Astrocyte (in vitro differentiated cells and primary cell): ENCODE data around the gene TRIM67. TPM values are rescaled to one million over a fixed set of nuclear protein-coding genes. Genes with fewer than 3 reads are reported as not detected.

ENCODE experiments used
- DNase-seq: peaks from one replicate; pipeline ENCODE4 v3.0.0-alpha.2; 2010; ENCODE audit warnings: low read depth
- FAIRE-seq: peaks from 2 replicates; lab custom pipeline; 2011; peaks lifted over from hg19 to GRCh38; lab: Jason Lieb, UNC
- H2AFZ ChIP-seq: 2 replicates; pipeline ENCODE4 v1.6.0; 2012; ENCODE audit warnings: low read depth, low read length, inconsistent platforms
- H3K27ac ChIP-seq: 2 replicates; pipeline ENCODE4 v1.5.1; 2011; ENCODE audit warnings: low read depth, low read length, inconsistent platforms
- H3K27me3 ChIP-seq: 2 replicates; pipeline ENCODE4 v1.6.0; 2011; ENCODE audit warnings: low read length, inconsistent platforms; ENCODE audit not compliant: insufficient read depth
- H3K36me3 ChIP-seq: 2 replicates; pipeline ENCODE4 v1.5.1; 2011; ENCODE audit warnings: low read length, inconsistent platforms; ENCODE audit not compliant: insufficient read depth
- H3K4me1 ChIP-seq: 2 replicates; pipeline ENCODE4 v1.5.1; 2011; ENCODE audit warnings: low read length, inconsistent platforms; ENCODE audit not compliant: insufficient read depth
- H3K4me2 ChIP-seq: 2 replicates; pipeline ENCODE4 v1.6.0; 2012; ENCODE audit warnings: low read length, inconsistent platforms
- H3K4me3 ChIP-seq: 2 replicates; pipeline ENCODE4 v1.5.1; 2011; ENCODE audit warnings: low read depth, mild to moderate bottlenecking, low read length, inconsistent platforms; ENCODE audit not compliant: insufficient read depth
- H3K79me2 ChIP-seq: 2 replicates; pipeline ENCODE4 v1.6.0; 2012; ENCODE audit warnings: mild to moderate bottlenecking, low read length, inconsistent platforms; ENCODE audit not compliant: insufficient read depth
- H3K9ac ChIP-seq: 2 replicates; pipeline ENCODE4 v1.6.0; 2012; ENCODE audit warnings: mild to moderate bottlenecking, low read length, inconsistent platforms
- H3K9me3 ChIP-seq: 2 replicates; pipeline ENCODE4 v1.5.1; 2012; ENCODE audit warnings: low read depth, mild to moderate bottlenecking, low read length, inconsistent platforms; ENCODE audit not compliant: insufficient read depth
- H4K20me1 ChIP-seq: 2 replicates; pipeline ENCODE4 v1.6.0; 2012; ENCODE audit warnings: low read length, inconsistent platforms; ENCODE audit not compliant: insufficient read depth
- H3K27ac Mint-ChIP-seq: one replicate; pipeline ENCODE4 v1.8.0; 2021; ENCODE audit warnings: mild to moderate bottlenecking, mixed read lengths; ENCODE audit not compliant: unreplicated experiment
- H3K27me3 Mint-ChIP-seq: one replicate; pipeline ENCODE4 v1.8.0; 2021; ENCODE audit warnings: low read depth, mixed read lengths; ENCODE audit not compliant: unreplicated experiment
- H3K36me3 Mint-ChIP-seq: one replicate; pipeline ENCODE4 v1.8.0; 2021; ENCODE audit warnings: low read depth, mixed read lengths; ENCODE audit not compliant: unreplicated experiment
- H3K4me1 Mint-ChIP-seq: one replicate; pipeline ENCODE4 v1.8.0; 2021; ENCODE audit warnings: low read depth, mixed read lengths; ENCODE audit not compliant: unreplicated experiment
- H3K4me3 Mint-ChIP-seq: one replicate; pipeline ENCODE4 v1.8.0; 2021; ENCODE audit warnings: mild to moderate bottlenecking, moderate library complexity, mixed read lengths; ENCODE audit not compliant: unreplicated experiment
- H3K9me3 Mint-ChIP-seq: one replicate; pipeline ENCODE4 v1.8.0; 2021; ENCODE audit warnings: mild to moderate bottlenecking, mixed read lengths; ENCODE audit not compliant: unreplicated experiment
- CTCF ChIP-seq: IDR thresholded peaks from 2 replicates; pipeline ENCODE4 v1.5.1; 2011; ENCODE audit warnings: low read depth, mild to moderate bottlenecking, inconsistent platforms, low read length, moderate library complexity; ENCODE audit not compliant: insufficient read depth
- EZH2 ChIP-seq: IDR thresholded peaks from 2 replicates; pipeline ENCODE4 v1.6.1; 2012; ENCODE audit warnings: mild to moderate bottlenecking, low read length, inconsistent platforms; ENCODE audit not compliant: insufficient read depth
- total RNA-seq: library from RNA; stranded (reverse); gene quantifications from 2 replicates; pipeline ENCODE4 v1.2.1, GENCODE V29; 2021

Gene TRIM67
- total RNA-seq, 1 donor from 2014 or later: 0.89 TPM

GRCh38 chr1:231232870-231233734 lies 71.2 kb downstream of the TRIM67 start:
- no peaks in the 10 kb centered on the region for H3K4me1 ChIP-seq
- no peaks in the 10 kb centered on the region for H3K4me1 Mint-ChIP-seq
- H3K79me2 ChIP-seq: peaks cover 10% of the 10 kb centered on the region

GRCh38 chr1:231233735-231234417 lies 72.0 kb downstream of the TRIM67 start:
- Histone ChIP-seq H3K27me3 (no peaks in the 10 kb centered on the region), H2AFZ (no peak overlapping the region), H3K9ac (no peak overlapping the region), H3K4me2 (no peak overlapping the region), H3K4me3 (no peak overlapping the region), H3K4me1 (no peaks in the 10 kb centered on the region), H3K36me3 (peaks cover 12% of the 10 kb centered on the region), H3K9me3 (no peaks in the 10 kb centered on the region), H3K27ac (no peak overlapping the region), H3K79me2 (peaks cover 12% of the 10 kb centered on the region), H4K20me1 (peaks cover 14% of the 10 kb centered on the region)
- H3K27me3 Mint-ChIP-seq: no peaks in the 10 kb centered on the region
- H3K9me3 Mint-ChIP-seq: no peaks in the 10 kb centered on the region
- FAIRE-seq (no peak), DNase-seq (peak; percentile 10)
- H3K36me3 Mint-ChIP-seq: peaks cover 11% of the 10 kb centered on the region
- H3K4me1 Mint-ChIP-seq: peaks cover 3% of the 10 kb centered on the region
- H3K27ac Mint-ChIP-seq: no peak overlapping the region
- H3K4me3 Mint-ChIP-seq: no peak overlapping the region
- TF ChIP-seq EZH2: no peak
- TF ChIP-seq CTCF: no peak

More at GRCh38 chr1:231232870-231233734, 71.2 kb downstream of the TRIM67 start:
- Mint-ChIP-seq H3K27me3 (no peaks in the 10 kb centered on the region), H3K36me3 (peaks cover 9% of the 10 kb centered on the region), H3K4me3 (no peak overlapping the region), H3K27ac (no peak overlapping the region), H3K9me3 (no peaks in the 10 kb centered on the region)
- H3K4me3 ChIP-seq: no peak overlapping the region
- H3K9me3 ChIP-seq: no peaks in the 10 kb centered on the region
- DNase-seq (no peak), FAIRE-seq (no peak)
- peaks cover 14% of the 10 kb centered on the region for H4K20me1 ChIP-seq
- TF ChIP-seq CTCF (no peak), EZH2 (no peak)
- H3K36me3 ChIP-seq: peaks cover 7% of the 10 kb centered on the region
- no peak overlapping the region for H3K9ac ChIP-seq
- H3K27ac ChIP-seq: no peak overlapping the region
- no peak overlapping the region for H2AFZ ChIP-seq
- H3K27me3 ChIP-seq: no peaks in the 10 kb centered on the region
- H3K4me2 ChIP-seq: no peak overlapping the region
